ENCODE measurements around the gene ATL3.

The ATL3 gene

DNA sequence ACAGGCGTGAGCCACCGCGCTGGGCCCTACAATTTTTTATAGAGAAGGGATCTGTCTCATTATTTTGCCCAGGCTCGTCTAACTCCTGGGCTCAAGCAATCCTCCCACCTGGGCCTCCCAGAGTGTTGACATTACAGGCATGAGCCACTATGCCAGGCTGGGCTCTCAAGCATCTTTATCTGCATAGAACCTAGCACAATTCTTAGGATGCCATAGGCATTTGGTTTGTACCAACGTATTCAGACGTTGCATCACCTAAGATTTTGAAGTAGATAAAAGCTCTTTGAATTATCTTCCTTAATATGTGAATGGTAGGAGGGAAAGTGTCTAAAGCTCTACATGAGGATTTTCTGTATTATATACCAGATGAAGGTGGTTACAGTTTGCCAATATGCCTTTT, 40.7 kb upstream of the ATL3 start:
- Histone ChIP-seq H3K36me3 (ENCODE audit: insufficient read depth, low read length) (peaks cover 10% of the 10 kb centered on the region; the same call in 1 of the 2 replicates), H3K9me2 (ENCODE audit: low read depth, low read length) (no peaks in the 10 kb centered on the region), H3K9ac (ENCODE audit: low read length) (no peak overlapping the region), H3K27me3 (ENCODE audit: insufficient read depth, low read length) (no peaks in the 10 kb centered on the region), H2AFZ (ENCODE audit: low read length) (no peak overlapping the region), H3K79me2 (ENCODE audit: insufficient read depth, low read length) (peaks cover 43% of the 10 kb centered on the region), H3K27ac (ENCODE audit: low read depth, low read length, poor library complexity, severe bottlenecking) (no peak overlapping the region), H3K4me1 (ENCODE audit: insufficient read depth, low read length, severe bottlenecking) (no peaks in the 10 kb centered on the region), H3F3A (ENCODE audit: insufficient read depth, low read length) (no peaks in the 10 kb centered on the region), H3K9me3 (ENCODE audit: low read length) (no peaks in the 10 kb centered on the region), H4K20me1 (ENCODE audit: insufficient read depth, low read length) (no peaks in the 10 kb centered on the region), H3K4me3 (ENCODE audit: low read depth, low read length, poor library complexity, severe bottlenecking) (no peak overlapping the region), H3K4me2 (ENCODE audit: low read length) (no peak overlapping the region)
- TF ChIP-seq EZH2 (IDR thresholded peaks at IDR 0.05; ENCODE audit: borderline replicate concordance, low read length), result no peak
- TF ChIP-seq, protein P1, sequence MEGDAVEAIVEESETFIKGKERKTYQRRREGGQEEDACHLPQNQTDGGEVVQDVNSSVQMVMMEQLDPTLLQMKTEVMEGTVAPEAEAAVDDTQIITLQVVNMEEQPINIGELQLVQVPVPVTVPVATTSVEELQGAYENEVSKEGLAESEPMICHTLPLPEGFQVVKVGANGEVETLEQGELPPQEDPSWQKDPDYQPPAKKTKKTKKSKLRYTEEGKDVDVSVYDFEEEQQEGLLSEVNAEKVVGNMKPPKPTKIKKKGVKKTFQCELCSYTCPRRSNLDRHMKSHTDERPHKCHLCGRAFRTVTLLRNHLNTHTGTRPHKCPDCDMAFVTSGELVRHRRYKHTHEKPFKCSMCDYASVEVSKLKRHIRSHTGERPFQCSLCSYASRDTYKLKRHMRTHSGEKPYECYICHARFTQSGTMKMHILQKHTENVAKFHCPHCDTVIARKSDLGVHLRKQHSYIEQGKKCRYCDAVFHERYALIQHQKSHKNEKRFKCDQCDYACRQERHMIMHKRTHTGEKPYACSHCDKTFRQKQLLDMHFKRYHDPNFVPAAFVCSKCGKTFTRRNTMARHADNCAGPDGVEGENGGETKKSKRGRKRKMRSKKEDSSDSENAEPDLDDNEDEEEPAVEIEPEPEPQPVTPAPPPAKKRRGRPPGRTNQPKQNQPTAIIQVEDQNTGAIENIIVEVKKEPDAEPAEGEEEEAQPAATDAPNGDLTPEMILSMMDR (IDR thresholded peaks at IDR 0.05; ENCODE audit: low read length), result no peak

DNA sequence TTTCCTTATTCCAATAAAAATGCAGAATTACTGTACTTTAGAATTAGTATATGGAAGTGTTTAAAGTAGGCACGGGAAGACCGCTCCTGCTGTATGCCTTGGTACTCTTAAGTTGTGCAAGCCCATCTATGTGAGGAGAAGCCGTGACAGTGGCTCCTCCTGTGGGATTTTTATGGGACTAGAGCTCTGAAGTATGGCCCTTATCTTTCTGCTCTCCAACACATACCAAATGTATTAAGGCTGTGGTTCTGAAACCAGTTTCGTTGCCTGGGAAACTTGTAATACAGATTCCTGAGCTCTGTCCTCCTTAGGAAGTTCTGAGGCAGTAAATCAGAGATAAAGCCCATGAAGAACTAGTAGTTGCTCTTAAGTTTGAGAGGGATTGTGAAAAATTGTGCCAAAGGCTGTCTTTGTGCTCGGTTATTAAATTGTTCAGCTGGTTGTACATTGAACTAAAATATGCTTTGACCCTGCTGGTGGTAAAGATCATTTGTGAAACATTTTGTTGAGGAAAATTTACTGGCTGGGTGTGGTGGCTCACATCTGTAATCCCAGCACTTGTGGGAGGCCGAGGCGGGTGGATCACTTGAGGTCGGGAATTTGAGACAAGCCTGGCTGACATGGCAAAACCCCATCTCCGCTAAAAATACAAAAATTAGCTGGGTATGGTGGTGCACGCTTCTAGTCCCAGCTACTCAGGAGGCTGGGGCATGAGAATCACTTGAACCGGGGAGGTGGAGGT, 39.5 kb upstream of the ATL3 start:
- Histone ChIP-seq H3K36me3 (ENCODE audit: insufficient read depth, low read length) (peaks cover 8% of the 10 kb centered on the region; the same call in 1 of the 2 replicates), H3K79me2 (ENCODE audit: insufficient read depth, low read length) (peaks cover 54% of the 10 kb centered on the region), H3F3A (ENCODE audit: insufficient read depth, low read length) (no peaks in the 10 kb centered on the region), H3K27me3 (ENCODE audit: insufficient read depth, low read length) (no peaks in the 10 kb centered on the region), H2AFZ (ENCODE audit: low read length) (no peak overlapping the region), H3K9me3 (ENCODE audit: low read length) (no peaks in the 10 kb centered on the region), H4K20me1 (ENCODE audit: insufficient read depth, low read length) (no peaks in the 10 kb centered on the region), H3K4me1 (ENCODE audit: insufficient read depth, low read length, severe bottlenecking) (no peaks in the 10 kb centered on the region), H3K9me2 (ENCODE audit: low read depth, low read length) (no peaks in the 10 kb centered on the region), H3K27ac (ENCODE audit: low read depth, low read length, poor library complexity, severe bottlenecking) (no peak overlapping the region), H3K4me2 (ENCODE audit: low read length) (no peak overlapping the region), H3K9ac (ENCODE audit: low read length) (no peak overlapping the region), H3K4me3 (ENCODE audit: low read depth, low read length, poor library complexity, severe bottlenecking) (no peak overlapping the region)
- TF ChIP-seq, protein P1 (IDR thresholded peaks at IDR 0.05; ENCODE audit: low read length), result no peak
- TF ChIP-seq EZH2 (IDR thresholded peaks at IDR 0.05; ENCODE audit: borderline replicate concordance, low read length), result no peak

DNA sequence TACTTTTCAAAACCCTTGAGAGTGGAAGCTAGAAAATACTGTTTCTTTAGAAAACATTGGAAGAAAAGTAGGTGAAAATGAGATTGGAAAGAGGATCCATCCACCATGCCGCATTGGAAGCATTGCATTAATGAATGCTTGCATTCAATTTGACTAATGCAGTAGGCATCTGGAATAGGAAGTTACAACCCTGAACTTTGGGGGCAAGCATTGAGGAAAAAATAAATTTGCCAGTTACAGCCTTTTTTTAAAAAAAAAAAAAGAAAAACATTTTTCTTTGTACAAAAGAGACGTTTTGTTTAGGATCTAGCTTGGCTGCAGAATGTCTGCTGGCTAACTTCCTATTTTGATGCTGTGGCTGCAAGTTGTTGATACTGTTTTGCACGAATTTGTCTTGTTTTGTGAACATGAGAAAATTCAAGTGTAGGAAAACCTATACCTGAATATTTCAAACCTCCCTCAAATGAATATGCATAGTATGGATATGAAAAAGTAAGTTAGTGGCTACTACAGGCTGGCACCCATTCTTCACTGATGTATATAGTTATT, 38.2 kb upstream of the ATL3 start:
- Histone ChIP-seq H3K27me3 (ENCODE audit: insufficient read depth, low read length) (no peaks in the 10 kb centered on the region), H3K4me3 (ENCODE audit: low read depth, low read length, poor library complexity, severe bottlenecking) (no peak overlapping the region), H3K9me3 (ENCODE audit: low read length) (no peaks in the 10 kb centered on the region), H3K4me1 (ENCODE audit: insufficient read depth, low read length, severe bottlenecking) (peaks cover 11% of the 10 kb centered on the region), H3F3A (ENCODE audit: insufficient read depth, low read length) (no peaks in the 10 kb centered on the region), H3K27ac (ENCODE audit: low read depth, low read length, poor library complexity, severe bottlenecking) (no peak overlapping the region), H3K36me3 (ENCODE audit: insufficient read depth, low read length) (no peaks in the 10 kb centered on the region; the same call in 1 of the 2 replicates), H2AFZ (ENCODE audit: low read length) (no peak overlapping the region), H4K20me1 (ENCODE audit: insufficient read depth, low read length) (no peaks in the 10 kb centered on the region), H3K9ac (ENCODE audit: low read length) (no peak overlapping the region), H3K79me2 (ENCODE audit: insufficient read depth, low read length) (peaks cover 64% of the 10 kb centered on the region), H3K4me2 (ENCODE audit: low read length) (no peak overlapping the region), H3K9me2 (ENCODE audit: low read depth, low read length) (no peaks in the 10 kb centered on the region)
- TF ChIP-seq EZH2 (IDR thresholded peaks at IDR 0.05; ENCODE audit: borderline replicate concordance, low read length), result no peak
- TF ChIP-seq, protein P1 (IDR thresholded peaks at IDR 0.05; ENCODE audit: low read length), result no peak

Data from OCI-LY1 (cell line).